Measurements from ENCODE around the gene MSANTD4.

MSANTD4 gene

DNA sequence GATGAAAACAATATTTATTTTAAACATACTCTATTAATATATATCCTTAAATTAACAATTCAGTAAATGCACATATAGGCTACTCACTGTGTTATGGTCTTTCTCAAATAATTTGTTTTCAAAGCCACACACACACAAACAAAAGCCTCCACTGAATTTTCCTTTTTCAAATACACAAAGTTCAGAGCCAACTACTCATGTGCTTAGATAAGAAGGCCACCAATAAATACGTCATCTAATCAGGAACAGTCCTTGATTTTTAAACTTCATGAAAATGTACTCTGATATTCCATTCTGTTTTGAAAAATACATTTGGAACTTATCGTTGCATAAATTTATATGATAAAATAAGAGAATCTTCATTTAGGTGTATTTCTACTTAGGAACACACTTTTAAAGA lies 29.1 kb upstream of the MSANTD4 start:
- TF ChIP-seq EZH2phosphoT487 (IDR thresholded peaks at IDR 0.05; ENCODE audit: low read length) (no peak), EZH2 (optimal IDR thresholded peaks at IDR 0.05; ENCODE audit: low read depth, low read length) (no peak)
- TF ChIP-seq, protein P1, sequence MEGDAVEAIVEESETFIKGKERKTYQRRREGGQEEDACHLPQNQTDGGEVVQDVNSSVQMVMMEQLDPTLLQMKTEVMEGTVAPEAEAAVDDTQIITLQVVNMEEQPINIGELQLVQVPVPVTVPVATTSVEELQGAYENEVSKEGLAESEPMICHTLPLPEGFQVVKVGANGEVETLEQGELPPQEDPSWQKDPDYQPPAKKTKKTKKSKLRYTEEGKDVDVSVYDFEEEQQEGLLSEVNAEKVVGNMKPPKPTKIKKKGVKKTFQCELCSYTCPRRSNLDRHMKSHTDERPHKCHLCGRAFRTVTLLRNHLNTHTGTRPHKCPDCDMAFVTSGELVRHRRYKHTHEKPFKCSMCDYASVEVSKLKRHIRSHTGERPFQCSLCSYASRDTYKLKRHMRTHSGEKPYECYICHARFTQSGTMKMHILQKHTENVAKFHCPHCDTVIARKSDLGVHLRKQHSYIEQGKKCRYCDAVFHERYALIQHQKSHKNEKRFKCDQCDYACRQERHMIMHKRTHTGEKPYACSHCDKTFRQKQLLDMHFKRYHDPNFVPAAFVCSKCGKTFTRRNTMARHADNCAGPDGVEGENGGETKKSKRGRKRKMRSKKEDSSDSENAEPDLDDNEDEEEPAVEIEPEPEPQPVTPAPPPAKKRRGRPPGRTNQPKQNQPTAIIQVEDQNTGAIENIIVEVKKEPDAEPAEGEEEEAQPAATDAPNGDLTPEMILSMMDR (IDR thresholded peaks at IDR 0.05; ENCODE audit: low read length): no peak
- H3K9me3 ChIP-seq (replicated peaks; ENCODE audit: insufficient read depth, low read length): no peaks in the 10 kb centered on the region
- no peak for DNase-seq
- H3K27me3 ChIP-seq (replicated peaks; ENCODE audit: insufficient read depth, low read length): no peaks in the 10 kb centered on the region
- no peaks in the 10 kb centered on the region for H3F3A ChIP-seq (ENCODE audit: insufficient read depth, low read length)
- no peaks in the 10 kb centered on the region for H3K9me2 ChIP-seq (replicated peaks; ENCODE audit: insufficient read depth, low read length)
- H3K36me3 ChIP-seq (replicated peaks; ENCODE audit: insufficient read depth, low read length): no peaks in the 10 kb centered on the region
- H3K79me2 ChIP-seq (ENCODE audit: low read length): no peaks in the 10 kb centered on the region
- H4K20me1 ChIP-seq (ENCODE audit: insufficient read depth, low read length): no peaks in the 10 kb centered on the region
- no peaks in the 10 kb centered on the region for H3K4me1 ChIP-seq (ENCODE audit: low read length)
- no peak overlapping the region for H2AFZ ChIP-seq (ENCODE audit: low read length)
- H3K27ac ChIP-seq (ENCODE audit: low read length): no peak overlapping the region
- no peak overlapping the region for H3K9ac ChIP-seq (ENCODE audit: low read length)
- no peak overlapping the region for H3K4me2 ChIP-seq (ENCODE audit: low read depth, low read length)
- H3K4me3 ChIP-seq (ENCODE audit: low read length): no peak overlapping the region

DNA sequence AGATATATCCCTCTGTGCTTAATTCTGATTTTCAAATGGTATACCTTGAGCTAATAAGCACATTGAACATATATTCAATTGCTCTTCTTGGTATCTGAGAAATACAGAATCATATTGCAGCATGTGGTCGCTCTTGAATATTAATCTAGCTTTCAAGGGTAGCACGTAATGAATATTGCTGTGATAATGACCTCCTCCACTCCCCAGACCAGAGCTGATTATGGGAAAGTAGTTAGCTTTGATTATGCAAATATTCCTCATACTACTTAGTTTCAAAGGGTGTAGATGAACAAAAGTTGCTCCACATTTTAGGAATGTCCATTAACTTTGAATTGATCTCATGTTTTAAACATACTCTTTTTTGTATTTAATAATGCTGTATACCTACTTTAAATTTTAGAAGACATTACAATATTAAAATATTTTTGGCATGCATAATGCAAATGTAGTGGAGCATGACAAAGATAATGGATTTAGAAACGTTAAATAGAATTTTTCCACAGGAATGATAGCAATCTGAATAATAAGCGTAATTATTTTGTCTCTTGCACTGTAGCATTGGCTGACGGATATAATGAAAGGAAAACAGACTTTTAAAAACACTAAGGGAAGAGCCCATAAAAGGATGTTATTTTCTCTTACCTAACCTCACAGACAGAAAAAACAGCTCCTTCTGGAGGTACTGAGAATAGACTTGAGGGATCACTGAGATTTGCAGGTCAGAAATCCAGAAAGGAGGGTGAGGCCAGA lies 27.9 kb upstream of the MSANTD4 start:
- Histone ChIP-seq H3K9me3 (replicated peaks; ENCODE audit: insufficient read depth, low read length) (no peaks in the 10 kb centered on the region), H3K27ac (ENCODE audit: low read length) (no peak overlapping the region), H3K4me1 (ENCODE audit: low read length) (no peaks in the 10 kb centered on the region), H3K4me3 (ENCODE audit: low read length) (no peak overlapping the region), H3K79me2 (ENCODE audit: low read length) (no peaks in the 10 kb centered on the region), H3K36me3 (replicated peaks; ENCODE audit: insufficient read depth, low read length) (no peaks in the 10 kb centered on the region), H4K20me1 (ENCODE audit: insufficient read depth, low read length) (no peaks in the 10 kb centered on the region), H3K9ac (ENCODE audit: low read length) (no peak overlapping the region), H2AFZ (ENCODE audit: low read length) (no peak overlapping the region), H3K4me2 (ENCODE audit: low read depth, low read length) (no peak overlapping the region), H3K9me2 (replicated peaks; ENCODE audit: insufficient read depth, low read length) (no peaks in the 10 kb centered on the region), H3K27me3 (replicated peaks; ENCODE audit: insufficient read depth, low read length) (no peaks in the 10 kb centered on the region), H3F3A (ENCODE audit: insufficient read depth, low read length) (no peaks in the 10 kb centered on the region)
- TF ChIP-seq EZH2 (optimal IDR thresholded peaks at IDR 0.05; ENCODE audit: low read depth, low read length) (no peak), EZH2phosphoT487 (IDR thresholded peaks at IDR 0.05; ENCODE audit: low read length) (no peak)
- TF ChIP-seq, protein P1 (IDR thresholded peaks at IDR 0.05; ENCODE audit: low read length): no peak
- no peak for DNase-seq

DNA sequence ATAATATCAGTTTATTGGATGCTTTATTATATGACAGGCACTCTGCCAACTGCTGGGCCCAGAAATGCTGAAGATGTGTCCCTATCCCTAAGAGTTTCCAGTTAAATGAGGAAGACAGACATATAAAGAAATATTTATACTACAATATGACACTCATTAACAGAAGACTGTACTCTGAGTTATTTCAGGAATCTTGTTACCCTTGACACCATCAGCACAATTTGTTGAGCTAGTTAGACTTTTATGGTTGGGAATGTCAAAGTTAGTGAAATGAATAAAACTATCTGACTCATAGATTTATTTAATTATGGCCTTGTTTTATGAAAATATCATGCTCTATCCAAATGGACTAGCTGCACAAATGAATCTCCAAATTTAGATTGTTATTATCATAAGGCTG lies 25.6 kb upstream of the MSANTD4 start:
- Histone ChIP-seq H3K27me3 (replicated peaks; ENCODE audit: insufficient read depth, low read length) (no peaks in the 10 kb centered on the region), H3K79me2 (ENCODE audit: low read length) (no peaks in the 10 kb centered on the region), H3K4me1 (ENCODE audit: low read length) (no peaks in the 10 kb centered on the region), H3K4me3 (ENCODE audit: low read length) (no peak overlapping the region), H3K9me2 (replicated peaks; ENCODE audit: insufficient read depth, low read length) (no peaks in the 10 kb centered on the region), H4K20me1 (ENCODE audit: insufficient read depth, low read length) (no peaks in the 10 kb centered on the region), H3F3A (ENCODE audit: insufficient read depth, low read length) (no peaks in the 10 kb centered on the region), H3K9ac (ENCODE audit: low read length) (no peak overlapping the region), H3K9me3 (replicated peaks; ENCODE audit: insufficient read depth, low read length) (no peaks in the 10 kb centered on the region), H3K27ac (ENCODE audit: low read length) (no peak overlapping the region), H3K36me3 (replicated peaks; ENCODE audit: insufficient read depth, low read length) (no peaks in the 10 kb centered on the region), H2AFZ (ENCODE audit: low read length) (no peak overlapping the region), H3K4me2 (ENCODE audit: low read depth, low read length) (no peak overlapping the region)
- TF ChIP-seq, protein P1 (IDR thresholded peaks at IDR 0.05; ENCODE audit: low read length): no peak
- no peak for DNase-seq

Measured in MM.1S (cell line).